Measurements from ENCODE around the gene FAM50B.

Gene FAM50B, protein sequence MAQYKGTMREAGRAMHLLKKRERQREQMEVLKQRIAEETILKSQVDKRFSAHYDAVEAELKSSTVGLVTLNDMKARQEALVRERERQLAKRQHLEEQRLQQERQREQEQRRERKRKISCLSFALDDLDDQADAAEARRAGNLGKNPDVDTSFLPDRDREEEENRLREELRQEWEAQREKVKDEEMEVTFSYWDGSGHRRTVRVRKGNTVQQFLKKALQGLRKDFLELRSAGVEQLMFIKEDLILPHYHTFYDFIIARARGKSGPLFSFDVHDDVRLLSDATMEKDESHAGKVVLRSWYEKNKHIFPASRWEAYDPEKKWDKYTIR

DNA sequence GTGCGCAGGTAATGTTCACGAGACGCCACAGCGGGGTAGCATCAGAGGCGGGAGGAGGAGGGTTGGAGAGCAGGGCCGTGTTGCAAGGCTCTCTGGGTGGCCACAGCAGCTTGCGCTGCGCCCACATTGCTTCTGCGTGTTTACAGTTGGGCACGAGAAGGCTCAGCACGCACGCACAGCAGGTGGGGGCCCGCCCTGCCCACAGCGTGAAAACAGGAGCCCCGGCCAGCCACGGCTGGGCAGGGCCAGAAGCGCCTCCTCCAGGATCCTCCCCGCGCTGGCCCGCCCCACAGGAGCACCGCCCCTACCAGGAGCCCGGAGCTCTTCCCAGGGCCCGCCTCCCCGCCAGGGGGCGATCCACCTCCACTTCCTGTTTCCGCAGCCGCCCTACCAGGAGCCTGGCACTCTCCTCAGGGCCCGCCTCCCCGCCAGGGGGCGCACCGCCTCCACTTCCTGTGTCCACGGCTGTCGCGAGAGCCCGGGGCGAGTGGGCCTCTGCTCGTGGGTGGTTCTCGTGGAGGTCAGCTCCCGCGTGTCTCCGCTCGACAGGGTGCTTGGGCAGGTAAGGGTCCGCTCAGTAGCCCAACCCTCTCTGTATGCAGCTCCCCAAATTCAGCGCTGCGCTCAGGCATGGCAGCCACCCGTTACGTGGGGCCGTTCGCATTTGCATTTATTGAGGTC lies at the start of gene FAM50B:
Gene FAM50B (plus strand): TSS at position 449 of the 681 bp plus-strand sequence. CDS start 439 bp downstream, outside the sequence.
- in situ Hi-C loops (cut with HindIII; ENCODE audit: low sequenced_read_pairs), result no loop called here

DNA sequence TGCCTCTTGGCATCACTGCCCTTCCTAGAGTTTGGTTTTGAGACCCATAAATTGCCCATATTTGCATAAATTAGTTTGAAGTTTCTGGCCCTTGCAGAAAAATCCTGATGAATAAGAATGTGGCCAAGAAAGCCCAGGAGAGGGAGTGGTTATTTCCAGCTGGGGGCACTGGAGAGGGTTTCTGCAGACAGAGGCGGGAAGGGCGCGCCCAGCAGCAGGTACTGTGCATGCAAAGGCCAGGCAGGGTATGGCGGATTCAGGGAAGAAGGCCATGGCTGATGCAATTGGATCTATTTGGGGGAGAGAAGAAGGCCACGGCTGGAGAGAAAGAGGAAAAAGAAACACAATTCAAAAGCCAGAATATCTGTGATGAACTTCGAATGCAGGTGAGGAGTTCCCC lies 49.5 kb upstream of the FAM50B start:
- in situ Hi-C loops (cut with HindIII; ENCODE audit: low sequenced_read_pairs), result no loop called here

- in situ Hi-C loops (cut with HindIII; ENCODE audit: low sequenced_read_pairs), result no loop called here
Observed at GRCh38 chr6:3800850-3801591, 48.2 kb upstream of the FAM50B start.

- in situ Hi-C loops (cut with HindIII; ENCODE audit: low sequenced_read_pairs), result no loop called here
Observed at GRCh38 chr6:3801960-3802359, 47.2 kb upstream of the FAM50B start.

DNA sequence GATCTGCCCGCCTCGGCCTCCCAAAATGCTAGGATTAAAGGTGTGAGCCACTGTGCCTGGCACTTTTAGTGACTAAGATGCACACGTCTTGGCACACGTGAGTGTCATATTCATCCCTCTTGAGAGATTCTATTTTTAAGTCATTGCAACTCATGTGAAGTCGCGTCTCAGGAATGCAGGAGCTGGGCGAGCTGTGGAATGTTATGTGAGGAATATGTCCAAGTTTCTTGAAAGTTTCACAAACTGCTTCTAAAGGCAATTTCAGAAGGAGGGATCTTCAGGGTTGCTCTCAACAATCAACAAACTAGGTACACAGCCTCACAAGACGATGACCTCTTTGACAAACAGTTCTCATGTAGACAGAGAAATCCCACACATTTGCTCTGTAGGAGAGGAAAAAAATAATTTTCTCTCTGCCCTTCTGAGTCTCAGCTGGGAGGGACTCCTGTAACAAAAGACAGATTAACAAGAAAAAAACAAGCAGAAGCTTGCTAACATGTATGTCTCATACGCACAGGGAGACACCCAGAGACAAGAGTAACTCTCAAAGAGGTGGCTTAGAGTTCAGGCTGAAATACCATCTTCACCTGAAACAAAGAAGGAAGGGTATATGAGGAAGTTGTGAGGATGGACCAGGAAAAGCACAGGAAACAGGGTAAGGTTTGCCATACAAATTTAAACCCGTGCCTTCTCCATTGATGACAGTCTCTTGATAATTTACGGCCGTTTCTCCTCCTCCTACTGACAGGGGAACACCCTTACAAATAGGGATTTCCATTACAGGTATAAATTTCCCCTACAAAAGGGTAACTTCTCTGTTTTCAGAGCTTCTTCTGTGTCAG lies 45.3 kb upstream of the FAM50B start:
- in situ Hi-C loops (cut with HindIII; ENCODE audit: low sequenced_read_pairs), result no loop called here

DNA sequence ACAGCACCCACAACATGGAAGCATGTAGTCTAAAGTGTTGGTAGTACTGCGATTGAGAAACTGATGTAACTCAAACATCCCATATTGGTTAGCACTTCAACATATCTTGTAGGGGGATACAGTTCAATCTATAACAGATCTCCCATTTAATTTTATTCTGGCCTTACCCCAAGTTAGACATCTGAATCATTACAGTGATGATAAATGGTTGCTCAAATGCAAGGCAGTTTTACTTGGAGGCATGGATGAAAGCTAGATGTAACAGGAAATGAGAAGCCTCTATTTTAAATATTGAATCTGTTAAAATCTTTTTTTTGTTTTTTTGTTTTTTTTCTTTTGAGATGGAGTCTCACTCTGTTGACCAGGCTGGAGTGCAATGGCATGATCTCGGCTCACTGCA lies 44.2 kb upstream of the FAM50B start:
- in situ Hi-C loops (cut with HindIII; ENCODE audit: low sequenced_read_pairs), result no loop called here

- in situ Hi-C loops (cut with HindIII; ENCODE audit: low sequenced_read_pairs), result no loop called here
Observed at GRCh38 chr6:3805448-3806123, 43.6 kb upstream of the FAM50B start.

DNA sequence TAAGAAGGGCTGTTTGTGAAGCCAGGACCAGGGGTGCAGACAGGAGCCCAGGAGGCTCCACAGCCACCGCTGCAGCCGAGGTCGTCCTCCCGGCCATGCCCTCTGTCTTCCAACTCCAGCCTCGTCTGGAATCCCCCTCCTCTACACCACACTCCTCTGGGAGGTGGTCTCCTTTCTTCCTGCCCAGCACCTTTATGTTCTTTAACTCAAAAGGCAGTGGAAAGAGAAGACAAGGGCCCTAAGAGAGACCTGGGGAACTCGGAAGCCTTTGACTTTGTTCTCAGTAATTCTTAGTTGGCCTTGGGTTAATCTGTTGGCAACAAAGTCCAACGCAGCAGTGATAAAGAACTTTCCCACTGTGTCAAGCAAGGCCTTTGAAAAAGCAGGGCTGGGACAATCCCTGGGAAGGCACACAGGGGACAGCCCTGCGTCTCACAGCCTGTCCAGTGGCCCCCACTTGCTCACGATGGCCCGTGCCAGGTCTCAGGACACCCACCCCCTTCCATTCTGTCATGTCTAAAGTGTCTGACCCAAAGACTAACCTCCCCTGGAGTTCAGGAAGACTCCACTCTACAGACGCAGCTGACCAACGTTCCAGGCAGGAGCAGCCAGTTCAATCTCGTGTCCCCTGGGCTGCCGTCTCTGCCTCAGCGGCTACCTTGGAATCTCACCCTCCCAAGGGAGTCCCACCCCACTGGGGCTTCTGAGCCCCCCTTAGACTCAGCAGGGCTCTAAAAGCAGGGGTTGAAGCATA lies 42.8 kb upstream of the FAM50B start:
- in situ Hi-C loops (cut with HindIII; ENCODE audit: low sequenced_read_pairs), result no loop called here

DNA sequence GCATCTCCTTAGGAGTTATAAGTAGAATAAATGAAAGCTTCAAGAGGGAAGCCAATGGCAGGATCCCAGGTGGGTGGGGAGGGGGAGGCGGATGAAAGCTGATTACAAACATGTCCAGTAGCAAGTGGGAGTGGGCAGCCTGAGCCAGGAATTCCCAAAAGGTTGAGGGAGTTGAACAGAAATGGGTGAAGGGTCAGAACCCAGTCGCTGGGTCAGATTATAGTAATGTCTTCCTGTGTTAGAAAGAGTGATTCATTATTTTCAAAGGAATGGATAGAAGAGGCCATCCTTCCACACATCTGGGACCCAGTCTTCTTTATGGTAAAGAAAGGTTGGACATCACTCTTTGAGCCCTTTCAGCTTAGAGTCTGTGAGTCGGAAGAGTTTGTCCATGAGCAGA lies 41.0 kb upstream of the FAM50B start:
- in situ Hi-C loops (cut with HindIII; ENCODE audit: low sequenced_read_pairs), result no loop called here

DNA sequence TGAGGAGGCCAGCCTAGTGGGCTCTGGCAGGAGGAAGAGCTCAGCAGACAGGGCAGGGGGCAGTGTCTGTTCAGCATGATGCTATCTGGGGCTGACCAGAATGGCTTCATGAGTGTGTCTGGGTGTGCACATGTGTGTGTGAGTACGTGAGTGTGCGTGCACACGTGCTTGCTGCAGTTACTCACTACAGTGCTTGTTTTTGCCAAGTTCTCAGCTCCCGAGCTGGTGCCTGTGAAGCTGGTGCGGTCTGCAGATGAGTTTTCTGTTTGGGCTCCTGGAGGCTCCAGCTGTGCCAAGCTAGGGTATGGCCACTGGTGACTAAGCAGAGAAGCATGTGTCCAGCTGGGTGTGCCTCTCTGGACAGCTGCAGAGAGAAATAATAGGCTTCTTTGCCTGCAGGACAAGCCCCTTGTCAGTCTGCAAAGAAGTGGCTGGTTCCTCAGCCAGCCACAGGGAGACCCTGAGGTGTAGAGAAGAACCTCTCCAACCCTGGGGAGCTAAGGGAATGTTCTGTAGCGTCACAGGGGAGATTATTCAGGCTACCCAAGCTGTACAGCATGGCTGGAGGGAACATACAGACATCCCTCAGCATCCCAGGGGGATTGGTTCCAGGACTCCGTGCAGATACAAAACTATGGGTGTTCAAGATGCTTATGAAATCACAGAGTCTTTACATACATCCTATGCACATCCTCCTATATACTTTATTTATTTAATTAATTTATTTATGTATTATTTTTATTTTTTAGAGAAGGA lies 40.2 kb upstream of the FAM50B start:
- in situ Hi-C loops (cut with HindIII; ENCODE audit: low sequenced_read_pairs), result no loop called here

DNA sequence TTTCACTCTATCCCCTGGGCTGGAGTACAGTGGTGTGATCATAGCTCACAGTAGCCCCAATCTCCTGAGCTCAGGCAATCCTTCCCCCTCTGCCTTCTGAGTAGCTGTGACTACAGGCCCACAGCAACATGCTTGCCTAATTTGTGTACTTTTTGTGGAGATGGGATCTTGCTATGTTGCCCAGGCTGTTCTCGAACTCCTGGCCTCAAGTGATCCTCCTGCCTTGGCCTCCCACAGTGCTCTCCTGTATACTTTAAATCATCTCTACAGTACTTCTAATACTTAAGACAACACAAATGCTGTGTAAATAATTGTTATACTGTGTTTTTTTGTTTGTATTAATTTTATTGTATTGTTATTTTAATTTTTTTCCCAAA lies 39.7 kb upstream of the FAM50B start:
- in situ Hi-C loops (cut with HindIII; ENCODE audit: low sequenced_read_pairs), result no loop called here

DNA sequence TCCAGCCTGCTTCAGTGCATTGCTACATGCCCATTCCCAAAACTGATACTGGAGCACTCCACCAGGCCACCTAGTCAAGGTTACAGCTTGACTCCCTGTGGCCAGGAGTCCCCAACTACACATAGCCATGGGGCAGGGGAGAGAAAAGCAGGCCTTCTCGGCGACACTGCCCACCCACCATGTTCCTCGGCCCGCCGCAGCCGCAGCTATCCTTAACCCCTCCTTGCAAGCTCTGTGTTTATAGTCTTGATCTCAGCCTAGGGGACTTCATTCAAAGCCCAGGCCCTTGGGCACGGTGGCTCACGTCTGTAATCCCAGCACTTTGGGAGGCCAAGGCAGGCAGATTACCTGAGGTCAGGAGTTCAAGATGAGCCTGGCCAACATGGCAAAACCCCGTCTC lies 39.2 kb upstream of the FAM50B start:
- in situ Hi-C loops (cut with HindIII; ENCODE audit: low sequenced_read_pairs), result no loop called here

DNA sequence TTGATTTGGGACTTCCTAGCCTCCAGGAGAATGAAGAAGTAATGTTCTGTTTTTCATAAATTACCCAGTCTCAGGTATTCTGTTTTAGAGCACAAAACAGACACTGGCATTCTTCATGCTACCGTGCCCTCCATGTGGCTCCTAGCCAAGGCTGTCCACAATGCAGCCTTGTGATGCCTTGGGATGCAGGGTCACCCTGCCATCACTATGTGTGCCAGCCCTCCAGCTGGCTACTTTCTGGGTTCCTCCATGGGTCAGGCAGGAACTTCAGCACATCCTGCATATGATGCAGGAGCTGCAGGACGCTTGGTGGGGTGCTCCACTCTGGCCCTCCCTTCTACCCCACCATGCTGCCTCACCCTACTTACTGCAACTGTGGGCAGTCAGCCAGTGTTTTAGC lies 38.0 kb upstream of the FAM50B start:
- in situ Hi-C loops (cut with HindIII; ENCODE audit: low sequenced_read_pairs), result no loop called here

DNA sequence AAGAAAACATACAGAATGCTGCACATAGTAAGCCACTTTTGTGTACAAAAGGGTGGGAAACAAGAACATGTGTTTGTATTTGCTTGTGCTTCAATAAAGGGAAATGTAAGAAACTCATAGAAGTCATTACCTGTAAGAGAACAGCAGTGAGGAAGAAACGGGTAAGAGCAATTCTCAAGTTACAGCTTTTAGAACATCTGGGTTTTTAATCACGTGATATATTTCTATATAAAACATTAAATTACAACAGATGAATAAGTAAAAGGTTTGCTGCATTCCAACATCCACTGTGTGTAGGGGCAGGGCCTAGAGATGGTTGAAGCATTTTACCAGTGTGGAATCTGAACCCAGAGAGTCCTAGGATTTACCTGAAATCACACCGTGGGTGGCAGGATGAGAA lies 36.6 kb upstream of the FAM50B start:
- in situ Hi-C loops (cut with HindIII; ENCODE audit: low sequenced_read_pairs), result no loop called here

- in situ Hi-C loops (cut with HindIII; ENCODE audit: low sequenced_read_pairs), result no loop called here
Observed at GRCh38 chr6:3813150-3813780, 35.9 kb upstream of the FAM50B start.

DNA sequence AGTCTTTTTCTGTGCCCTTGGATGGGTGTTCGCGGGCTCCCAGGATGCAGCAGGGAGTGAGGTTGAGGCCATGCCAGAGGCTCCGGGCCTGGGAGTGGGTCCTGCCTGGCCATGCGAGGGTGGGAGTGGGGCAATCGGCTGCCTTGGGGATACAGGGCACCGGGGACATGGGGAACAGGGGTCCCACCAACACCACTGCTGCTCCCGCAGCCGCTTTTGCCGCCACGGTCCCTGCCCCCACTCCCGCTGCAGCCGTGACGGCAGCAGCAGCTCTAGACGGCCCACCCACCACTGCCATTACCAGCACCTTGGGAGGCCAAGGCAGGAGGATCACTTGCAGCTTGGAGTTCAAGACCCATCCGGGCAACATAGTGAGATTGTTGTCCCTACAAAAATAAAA lies 35.3 kb upstream of the FAM50B start:
- in situ Hi-C loops (cut with HindIII; ENCODE audit: low sequenced_read_pairs), result no loop called here

DNA sequence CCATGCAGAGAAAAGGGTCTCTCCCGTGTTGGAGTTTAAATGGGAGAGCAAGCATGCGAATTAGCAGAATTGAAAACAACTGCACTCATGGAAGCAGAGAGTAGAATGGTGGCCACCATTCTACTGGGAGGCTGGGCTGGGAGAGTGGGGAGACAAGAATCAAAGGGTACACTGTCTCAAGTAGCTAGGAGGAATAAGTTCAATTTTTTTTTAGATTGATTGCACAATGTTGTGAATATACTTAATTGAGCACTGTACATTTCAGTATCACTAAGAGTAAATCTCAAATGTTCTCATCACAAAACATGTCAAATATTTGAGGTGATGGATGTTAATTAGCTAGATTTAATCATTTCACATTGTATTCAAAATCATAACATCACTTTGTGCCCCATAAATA lies 34.6 kb upstream of the FAM50B start:
- in situ Hi-C loops (cut with HindIII; ENCODE audit: low sequenced_read_pairs), result no loop called here

DNA sequence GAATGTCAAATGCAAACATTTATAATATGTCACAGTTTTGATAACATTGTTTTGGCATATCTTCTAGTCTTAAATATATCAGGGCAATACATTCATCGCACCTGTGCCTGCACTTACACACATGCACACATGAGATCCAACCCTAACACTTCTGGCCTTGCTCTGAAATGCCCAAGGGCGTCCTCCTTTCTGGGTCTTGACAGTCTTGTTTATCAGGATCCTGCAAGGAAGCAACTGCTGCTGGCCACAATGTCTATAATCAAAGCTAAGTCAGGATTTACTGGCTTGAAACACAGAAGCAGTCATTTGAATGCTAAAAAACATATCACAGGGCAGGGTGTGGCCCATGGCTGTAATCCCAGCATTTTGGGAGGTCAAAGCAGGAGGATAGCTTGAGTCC lies 32.9 kb upstream of the FAM50B start:
- in situ Hi-C loops (cut with HindIII; ENCODE audit: low sequenced_read_pairs), result no loop called here
